Stimulated activated CD4-positive, alpha-beta T cell treated with anti-CD3 and anti-CD28 coated beads, Interleukin-1b, Interleukin-23, amount 100 ng/mL, for 24 hours (primary cell): ENCODE results near the gene BUB1.
"Not testable (repeated sequence)": the region's sequence is repeated elsewhere in the genome, so short reads cannot be mapped to it uniquely, and the experiment has no call there.

Source experiments
- DNase-seq, 4 experiments: peaks; one replicate each; pipeline ENCODE4 v3.0.0-alpha.2; 2020; ENCODE audit warnings: low read depth in 4 of 4, low spot score in 1 of 4

BUB1 gene

DNA sequence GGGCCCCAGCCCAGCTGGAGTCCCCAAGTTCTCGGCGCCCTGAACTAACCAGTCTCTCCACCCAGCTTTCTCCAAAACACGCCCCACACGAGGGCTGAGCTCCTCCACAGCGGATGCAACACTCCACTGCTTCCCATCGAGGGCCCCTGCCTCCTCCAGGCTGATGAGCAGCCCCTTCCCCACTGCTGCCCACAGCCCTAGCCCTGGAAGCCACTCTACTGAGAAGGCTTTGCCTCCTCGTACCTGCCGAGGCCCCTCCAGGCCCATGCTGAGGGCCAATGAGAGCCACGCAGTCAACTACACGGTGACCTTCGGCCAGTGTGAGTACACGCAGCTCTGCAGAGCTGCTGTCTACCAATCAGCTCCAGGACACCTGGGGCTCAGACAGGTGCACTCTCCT is 72.8 kb downstream of the BUB1 start:
- DNase-seq: not testable (repeated sequence)

DNA sequence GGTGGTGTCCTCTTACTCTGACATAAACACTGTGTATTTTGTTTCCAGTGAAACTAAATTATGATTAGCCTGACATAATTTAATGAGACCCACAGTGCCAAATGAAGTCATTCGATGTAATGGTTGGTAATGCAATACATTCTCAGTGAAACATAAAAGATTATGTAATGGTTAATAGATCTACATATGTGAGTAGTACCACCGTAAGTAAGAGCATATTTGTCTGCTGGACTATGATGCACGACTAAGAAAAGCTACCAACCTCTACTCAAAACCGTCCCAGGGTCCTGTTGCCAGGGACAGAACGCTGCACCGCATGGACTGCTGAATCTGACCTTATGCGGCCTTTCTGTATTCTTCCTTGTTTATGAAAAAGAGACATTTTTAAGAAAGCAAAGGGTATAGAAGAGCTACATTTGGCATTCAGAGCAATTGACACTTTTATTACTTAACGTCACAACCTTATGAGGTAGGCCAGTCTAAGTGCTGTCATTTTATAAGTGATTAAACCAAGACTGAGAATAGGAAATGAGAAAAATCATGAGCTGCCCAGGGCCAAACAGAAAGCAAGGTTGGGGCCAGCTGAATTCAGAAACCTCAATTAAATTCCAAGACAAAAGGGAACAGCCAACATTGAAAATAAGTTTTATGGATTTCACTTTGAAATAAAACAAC is 73.8 kb downstream of the BUB1 start:
- not testable (repeated sequence) for DNase-seq

DNA sequence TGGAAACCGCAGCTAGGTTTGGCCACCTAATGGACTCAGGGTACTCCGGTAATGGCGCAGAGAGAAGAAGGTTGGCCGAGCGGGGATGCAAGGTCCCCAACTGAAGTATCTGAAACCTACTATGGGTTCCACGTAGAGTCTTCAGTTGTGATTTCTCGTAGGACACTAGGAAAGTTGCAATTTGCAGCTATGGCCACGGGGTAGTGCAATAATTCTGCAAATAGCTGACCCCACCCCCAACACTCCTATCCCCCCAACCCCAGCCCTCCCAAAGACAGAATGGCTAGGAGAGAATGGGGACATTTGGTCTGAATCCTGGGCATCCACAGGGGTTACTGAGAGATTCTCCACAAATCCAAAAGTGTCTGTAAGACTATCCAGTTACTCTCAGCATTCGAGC is 75.7 kb downstream of the BUB1 start:
- not testable (repeated sequence) for DNase-seq

DNA sequence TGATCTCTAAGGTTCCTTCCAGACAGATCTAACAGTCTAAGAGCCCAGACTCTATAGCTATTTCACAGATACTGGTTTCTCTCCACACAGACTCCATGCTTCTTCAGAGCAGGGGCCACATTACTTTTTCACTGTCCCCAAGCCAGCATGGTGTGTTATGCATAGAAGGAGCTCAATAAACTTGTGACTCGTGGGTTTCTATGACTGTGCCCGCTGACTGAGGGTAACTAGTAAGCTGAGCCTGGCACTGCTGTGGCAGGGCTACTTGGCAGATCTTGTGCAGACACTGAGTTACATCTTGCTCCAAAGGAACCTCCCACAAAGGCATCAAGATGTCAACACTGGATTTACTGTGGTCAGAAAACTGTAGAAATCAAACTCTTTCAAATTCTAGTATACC is 85.9 kb downstream of the BUB1 start:
- DNase-seq: not testable (repeated sequence)

DNA sequence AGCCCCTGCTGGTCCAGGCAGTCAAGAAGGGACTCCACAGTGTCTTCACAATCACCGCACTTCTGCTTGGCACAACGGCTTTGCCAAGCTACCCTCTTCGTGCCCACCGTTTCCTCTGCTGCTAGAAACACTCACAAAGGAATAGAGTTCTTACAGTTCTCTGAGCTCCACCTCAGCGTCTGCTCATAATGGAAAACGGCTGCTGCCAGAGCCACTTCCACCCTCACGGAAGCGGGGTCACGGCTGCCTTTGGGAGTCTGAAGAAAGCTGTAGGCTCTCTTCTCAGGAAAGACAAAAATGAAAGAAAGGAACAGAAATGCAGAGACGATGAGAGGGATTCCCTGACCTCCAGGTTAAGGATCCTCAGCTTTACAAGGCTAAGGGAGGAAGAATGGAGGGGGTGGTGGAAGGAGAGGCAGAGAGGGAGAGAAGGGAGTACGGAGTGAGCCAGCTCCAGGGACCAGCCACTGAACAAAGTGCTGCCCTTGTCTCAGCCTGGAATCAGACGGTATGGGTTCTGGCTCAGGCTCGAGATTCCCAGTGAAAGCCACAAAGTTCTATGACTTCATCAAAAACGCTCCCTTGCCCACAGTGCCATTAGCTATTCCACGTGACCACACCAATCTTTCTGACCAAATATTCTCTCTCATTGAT is 88.1 kb downstream of the BUB1 start:
- DNase-seq: not testable (repeated sequence)

DNA sequence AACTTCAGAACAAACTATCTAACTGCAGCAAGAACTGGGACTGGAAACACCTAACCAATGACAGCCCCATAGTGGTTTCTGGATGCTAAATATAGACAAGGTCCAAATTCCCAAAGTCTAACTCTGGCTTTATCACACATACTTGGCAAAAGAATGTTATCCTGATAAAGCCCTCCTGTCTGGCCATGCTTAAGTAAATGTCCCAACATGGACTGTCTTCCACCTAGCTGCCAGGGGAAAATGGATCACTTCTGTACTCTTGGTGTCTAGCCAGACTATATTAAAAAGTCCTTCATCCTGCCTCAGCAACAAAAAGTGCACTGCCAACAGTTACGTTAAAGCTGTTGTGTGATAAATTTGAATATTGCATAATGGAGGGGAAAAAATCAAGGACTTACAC is 89.3 kb downstream of the BUB1 start:
- not testable (repeated sequence) for DNase-seq
